Tibial nerve (tissue), 4 donors: ENCODE data around the gene ZNF264. TPM values are rescaled to one million over a fixed set of nuclear protein-coding genes. Genes with fewer than 3 reads are reported as not detected.
"Not testable (repeated sequence)": the region's sequence is repeated elsewhere in the genome, so short reads cannot be mapped to it uniquely, and the experiment has no call there.

Source experiments
- DNase-seq, 2 donors: peaks; one replicate each; pipeline ENCODE4 v3.0.0-alpha.2; 2019; ENCODE audit warnings: low spot score in 2 of 2
- H3K27ac ChIP-seq, 4 donors: fragments of 200-600 bp; sonication (generic) in 3 of 4; one replicate each; pipeline ENCODE4 v1.5.1; 2017 to 2019; ENCODE audit warnings: mild to moderate bottlenecking in 1 of 4
- H3K27me3 ChIP-seq, 2 donors: fragments of 200-600 bp; sonication (generic) in 1 of 2; one replicate each; pipeline versions ENCODE4 v1.5.1 to v1.6.0; 2017 to 2019
- H3K36me3 ChIP-seq, 3 donors: fragments of 200-600 bp; sonication (generic); one replicate each; pipeline ENCODE4 v1.5.1; 2018 to 2019
- H3K4me1 ChIP-seq, 4 donors: fragments of 200-600 bp; sonication (generic) in 3 of 4; one replicate each; pipeline ENCODE4 v1.5.1; 2017 to 2019
- H3K4me3 ChIP-seq, 4 donors: fragments of 200-600 bp; sonication (generic) in 3 of 4; one replicate each; pipeline ENCODE4 v1.5.1; 2017 to 2019; ENCODE audit warnings: mild to moderate bottlenecking in 1 of 4, moderate library complexity in 1 of 4
- H3K9me3 ChIP-seq, 4 donors: fragments of 200-600 bp; sonication (generic) in 3 of 4; one replicate each; pipeline ENCODE4 v1.5.1; 2017 to 2019
- CTCF ChIP-seq, 5 experiments: fragments of 200-600 bp in 3 of 5; fragments of 450-650 bp in 2 of 5; sonication (generic) in 3 of 5; IDR thresholded peaks; one replicate each; pipeline ENCODE4 v1.5.1; 2016 to 2019; ENCODE audit warnings: antibody characterized with exemption in 5 of 5, mild to moderate bottlenecking in 3 of 5, moderate library complexity in 2 of 5
- EP300 ChIP-seq, 2 donors: sonication (generic); formaldehyde crosslinking; IDR thresholded peaks; one replicate each; pipeline ENCODE4 v1.6.1; 2017; ENCODE audit warnings: antibody characterized with exemption in 2 of 2, mild to moderate bottlenecking in 1 of 2
- POLR2A ChIP-seq, 2 donors: fragments of 450-650 bp; IDR thresholded peaks; one replicate each; pipeline ENCODE4 v1.6.1; 2017; ENCODE audit warnings: antibody characterized with exemption in 2 of 2, mild to moderate bottlenecking in 2 of 2, moderate library complexity in 2 of 2
- WGBS, 2 donors: methylation state at CpG; one replicate each; pipeline ENCODE4 v1.1.5; 2018; 5-methylcytosine and 5-hydroxymethylcytosine counted together
- total RNA-seq, 4 donors: library from RNA; depleted of rRNA; stranded (reverse); fragments of >200 nt; gene quantifications; one replicate each; pipeline ENCODE4 v1.1.0, GENCODE V29; 2016

ZNF264 gene
- total RNA-seq, 4 donors from 2014 or later, result 37.8 to 75.6 (median 55.6) TPM

- Histone ChIP-seq H3K4me1 (peaks cover 3 to 25% (median 17%) of the 10 kb centered on the region in 4 donors), H3K27ac (no peak overlapping the region), H3K9me3 (peaks cover 0 to 42% (median 2%) of the 10 kb centered on the region in 4 donors), H3K4me3 (no peak overlapping the region), H3K27me3 (no peaks in the 10 kb centered on the region), H3K36me3 (peaks cover 4 to 70% (median 35%) of the 10 kb centered on the region in 3 donors)
- 90 to 96% methylated on average over 5 of the region's 5 CpGs for WGBS, 2 donors
- TF ChIP-seq EP300 (IDR thresholded peaks at IDR 0.05) (no peak), POLR2A (IDR thresholded peaks at IDR 0.05) (no peak), CTCF (IDR thresholded peaks at IDR 0.05) (no peak)
- no peak for DNase-seq
Measured at GRCh38 chr19:57244513-57244912, 53.2 kb downstream of the ZNF264 start.

DNA sequence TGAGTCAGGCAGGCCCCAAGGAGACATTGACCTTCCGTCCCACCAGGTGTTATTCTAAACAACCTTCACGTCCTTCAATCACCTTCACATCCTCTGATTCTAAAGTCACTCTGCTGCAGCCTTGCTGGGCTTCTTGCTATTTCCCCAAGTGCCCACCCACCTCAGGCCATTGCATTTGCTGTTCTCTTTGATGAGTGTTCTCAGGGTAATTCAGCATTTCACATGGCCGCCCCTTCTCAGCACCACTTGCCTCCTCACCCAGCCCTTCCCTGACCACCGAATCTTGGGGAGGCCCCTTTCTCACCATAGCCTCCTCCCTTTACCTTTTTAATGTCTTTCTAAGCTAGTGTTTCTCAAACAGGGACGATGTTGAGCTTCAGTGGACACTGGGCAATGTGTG lies 53.8 kb downstream of the ZNF264 start:
- peaks cover 3 to 25% (median 17%) of the 10 kb centered on the region in 4 donors for H3K4me1 ChIP-seq
- H3K36me3 ChIP-seq, result peaks cover 4 to 74% (median 36%) of the 10 kb centered on the region in 3 donors
- peaks cover 0 to 45% (median 2%) of the 10 kb centered on the region in 4 donors for H3K9me3 ChIP-seq
- 93 to 96% methylated on average over 5 of the region's 5 CpGs for WGBS, 2 donors
- DNase-seq, result no peak
- H3K27ac ChIP-seq, result no peak overlapping the region
- H3K27me3 ChIP-seq, result no peaks in the 10 kb centered on the region
- TF ChIP-seq CTCF (IDR thresholded peaks at IDR 0.05), result no peak
- TF ChIP-seq EP300 (IDR thresholded peaks at IDR 0.05), result no peak
- TF ChIP-seq POLR2A (IDR thresholded peaks at IDR 0.05), result no peak
- no peak overlapping the region for H3K4me3 ChIP-seq

DNA sequence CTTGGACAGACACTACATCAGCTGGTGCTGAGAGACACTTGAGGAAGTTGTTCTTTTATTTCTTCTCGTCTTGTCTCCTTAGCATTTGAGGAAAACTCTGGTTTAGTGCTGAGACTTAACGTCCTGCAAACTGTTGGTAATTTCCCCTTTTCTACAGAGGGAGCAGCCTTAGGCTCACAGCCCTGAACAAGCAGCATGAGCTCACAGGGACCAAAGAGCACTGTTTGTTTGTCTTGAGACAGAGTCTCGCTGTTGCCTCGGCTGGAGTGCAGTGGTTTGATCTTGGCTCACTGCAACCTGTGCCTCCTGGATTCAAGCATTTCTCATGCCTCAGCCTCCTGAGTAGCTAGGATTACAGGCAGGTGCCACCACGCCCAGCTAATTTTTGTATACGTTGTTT lies 54.7 kb downstream of the ZNF264 start:
- H3K36me3 ChIP-seq, result peaks cover 4 to 83% (median 43%) of the 10 kb centered on the region in 3 donors
- TF ChIP-seq EP300 (IDR thresholded peaks at IDR 0.05) (no peak), CTCF (IDR thresholded peaks at IDR 0.05) (no peak), POLR2A (IDR thresholded peaks at IDR 0.05) (no peak)
- H3K4me1 ChIP-seq, result peaks cover 3 to 24% (median 17%) of the 10 kb centered on the region in 4 donors
- no peak overlapping the region for H3K4me3 ChIP-seq
- H3K27ac ChIP-seq, result no peak overlapping the region
- H3K27me3 ChIP-seq, result no peaks in the 10 kb centered on the region
- 83 to 87% methylated on average over 6 of the region's 6 CpGs for WGBS, 2 donors
- DNase-seq, result no peak
- peaks cover 0 to 54% (median 5%) of the 10 kb centered on the region in 4 donors for H3K9me3 ChIP-seq

DNA sequence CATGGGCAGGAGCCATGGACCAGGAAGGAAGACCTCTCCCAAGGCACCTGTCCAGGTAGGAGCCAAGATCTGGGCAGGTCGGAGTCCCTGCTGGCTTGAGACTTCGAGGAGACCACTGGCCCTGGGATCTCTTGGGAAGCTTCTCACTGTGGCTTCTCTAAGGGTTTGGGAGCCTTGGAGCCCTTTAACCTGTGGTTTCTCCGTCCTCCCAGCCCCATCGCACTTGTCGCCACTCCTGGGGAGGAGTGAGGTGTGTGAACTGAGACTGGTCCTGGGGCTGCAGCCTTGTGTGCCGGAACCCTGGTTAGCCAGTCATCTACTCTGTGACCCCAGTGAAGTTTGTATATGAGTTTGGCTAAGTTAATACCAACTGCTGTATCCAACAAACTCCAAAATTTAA lies 57.3 kb downstream of the ZNF264 start:
- Histone ChIP-seq H3K9me3 (peaks cover 0 to 81% (median 16%) of the 10 kb centered on the region in 4 donors), H3K27me3 (no peaks in the 10 kb centered on the region), H3K36me3 (peaks cover 9 to 99% (median 54%) of the 10 kb centered on the region in 3 donors), H3K4me3 (no peak overlapping the region), H3K27ac (no peak overlapping the region), H3K4me1 (no peaks in the 10 kb centered on the region)
- no peak for DNase-seq
- WGBS, 2 donors, result 89 to 94% methylated on average over 6 of the region's 6 CpGs
- no peak for TF ChIP-seq CTCF (IDR thresholded peaks at IDR 0.05)
- TF ChIP-seq POLR2A (IDR thresholded peaks at IDR 0.05), result no peak
- no peak for TF ChIP-seq EP300 (IDR thresholded peaks at IDR 0.05)

- no peak for TF ChIP-seq CTCF (IDR thresholded peaks at IDR 0.05)
- no peaks in the 10 kb centered on the region for H3K4me1 ChIP-seq
- DNase-seq, result no peak
- 85 to 93% methylated on average over 1 of the region's 1 CpG for WGBS, 2 donors
- H3K4me3 ChIP-seq, result no peak overlapping the region
- H3K27ac ChIP-seq, result no peak overlapping the region
- H3K27me3 ChIP-seq, result no peaks in the 10 kb centered on the region
- H3K36me3 ChIP-seq, result peaks cover 10 to 99% (median 56%) of the 10 kb centered on the region in 3 donors
- H3K9me3 ChIP-seq, result peaks cover 0 to 87% (median 19%) of the 10 kb centered on the region in 4 donors
Measured at GRCh38 chr19:57249329-57249728, 58.0 kb downstream of the ZNF264 start.

GRCh38 chr19:57253767-57254166 lies 62.5 kb downstream of the ZNF264 start:
- H3K4me3 ChIP-seq, H3K27me3 ChIP-seq, H3K4me1 ChIP-seq, H3K27ac ChIP-seq, DNase-seq: not testable (repeated sequence)
- Histone ChIP-seq H3K36me3 (peaks cover 6 to 96% (median 37%) of the 10 kb centered on the region in 3 donors), H3K9me3 (peaks cover 0 to 94% (median 29%) of the 10 kb centered on the region in 4 donors)
- WGBS, 2 donors, result 94 to 96% methylated on average over 11 of the region's 11 CpGs
